CD4-positive, alpha-beta T cell treated with Interleukin-12 subunit alpha and Interleukin-12 subunit beta, for 1 hour (primary cell): ENCODE data around the gene FOXL3.
"Not testable (repeated sequence)": the region's sequence is repeated elsewhere in the genome, so short reads cannot be mapped to it uniquely, and the experiment has no call there.

ENCODE experiments used
- DNase-seq: peaks from one replicate; pipeline ENCODE4 v3.0.0-alpha.2; 2020

Gene FOXL3

GRCh38 chr7:326809-327232 is 36.9 kb downstream of the FOXL3 start:
- DNase-seq, result no peak

DNA sequence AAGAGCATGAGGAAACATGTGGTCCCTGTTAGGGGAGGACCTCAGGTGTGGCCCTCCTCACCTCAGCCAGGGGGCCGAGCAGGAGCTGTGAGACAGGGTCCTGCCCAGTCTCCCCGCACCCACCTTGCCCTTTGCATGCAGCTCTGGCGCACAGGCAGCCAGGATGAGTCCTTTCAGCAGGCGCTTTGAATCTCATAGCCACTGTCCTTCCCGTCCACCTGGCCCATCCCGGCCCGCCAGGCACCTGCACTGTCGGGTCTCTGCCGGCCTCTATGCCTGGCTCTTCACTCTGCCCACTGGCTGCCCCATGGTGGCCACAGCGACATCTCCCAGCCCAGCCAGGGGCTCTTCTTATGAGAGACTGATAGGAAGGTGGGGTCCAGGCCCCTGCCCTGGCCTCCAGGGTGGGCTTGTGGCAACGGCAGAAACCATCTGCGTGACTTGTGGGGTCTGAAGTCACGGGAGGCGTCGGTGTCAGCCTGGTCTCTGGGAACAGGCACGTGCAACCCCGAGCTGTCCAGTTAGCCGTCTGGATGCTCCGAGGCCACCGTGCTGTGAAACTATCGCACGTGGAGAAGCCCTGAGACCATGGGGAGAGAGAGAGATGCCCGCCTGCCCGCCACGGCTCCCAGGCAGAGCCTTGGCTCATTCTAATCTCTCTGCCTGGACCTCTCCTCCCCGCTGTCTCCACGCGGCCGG is 37.4 kb downstream of the FOXL3 start:
- no peak for DNase-seq

DNA sequence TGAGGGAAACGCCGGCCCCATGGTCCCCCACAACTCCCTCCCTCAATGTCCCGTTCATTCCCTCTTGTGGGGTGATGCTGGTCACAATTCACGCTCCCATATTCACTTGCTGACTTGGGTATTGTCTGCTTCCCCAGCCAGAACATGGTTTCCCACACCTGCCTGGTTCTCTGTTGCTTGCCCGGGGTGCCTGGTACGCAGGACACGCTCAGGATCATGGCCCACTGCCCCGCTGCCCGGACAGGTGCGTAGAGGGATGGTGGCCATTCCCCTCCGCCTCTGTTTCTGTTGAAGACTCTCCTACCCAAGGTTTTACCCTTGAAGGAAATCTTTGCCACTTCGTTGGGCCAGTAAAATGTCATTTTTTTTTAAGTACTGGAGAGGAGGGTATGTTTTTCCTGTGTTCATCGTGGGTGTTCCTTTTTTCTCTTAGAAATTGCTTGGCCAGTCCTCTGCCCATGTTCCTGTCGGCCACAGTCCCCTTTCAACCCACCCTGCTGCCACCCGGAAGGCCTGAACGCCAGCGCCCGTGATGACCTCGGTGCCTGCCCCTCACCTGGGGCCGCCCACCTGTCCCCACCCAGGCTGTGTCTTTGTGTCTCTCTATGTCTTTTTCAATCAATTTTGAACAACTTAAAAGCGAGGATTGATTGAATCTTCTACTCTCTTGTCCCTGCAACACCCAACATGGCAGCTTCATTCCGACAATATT is 38.2 kb downstream of the FOXL3 start:
- DNase-seq, result no peak

GRCh38 chr7:329691-330281 is 39.8 kb downstream of the FOXL3 start:
- no peak for DNase-seq

GRCh38 chr7:330511-331230 is 40.7 kb downstream of the FOXL3 start:
- DNase-seq, result no peak

DNA sequence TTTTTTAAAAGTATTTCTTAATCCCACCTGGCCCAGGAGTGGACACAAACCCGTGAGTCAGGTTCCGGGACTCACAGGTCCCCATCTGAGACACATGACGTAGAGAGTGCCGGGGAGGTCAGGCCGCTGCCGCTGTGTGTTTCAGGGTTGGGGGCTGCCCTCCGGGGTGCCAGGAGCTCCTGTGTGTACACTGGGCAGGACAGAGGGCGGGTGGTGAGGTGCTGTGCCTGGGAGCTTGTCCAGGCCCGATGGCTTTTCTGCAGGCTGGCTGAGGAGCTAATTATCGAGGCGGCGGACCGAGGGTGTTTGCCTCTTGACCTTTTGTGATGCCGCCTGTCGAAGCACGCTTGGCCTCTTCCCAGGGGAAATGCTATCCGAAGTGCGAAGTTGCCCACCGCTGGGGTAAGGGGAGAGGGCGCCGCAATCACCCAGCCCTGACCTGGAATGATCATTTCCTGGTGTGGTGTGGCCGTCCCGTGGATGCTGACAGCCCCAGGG is 42.1 kb downstream of the FOXL3 start:
- DNase-seq, result no peak

DNA sequence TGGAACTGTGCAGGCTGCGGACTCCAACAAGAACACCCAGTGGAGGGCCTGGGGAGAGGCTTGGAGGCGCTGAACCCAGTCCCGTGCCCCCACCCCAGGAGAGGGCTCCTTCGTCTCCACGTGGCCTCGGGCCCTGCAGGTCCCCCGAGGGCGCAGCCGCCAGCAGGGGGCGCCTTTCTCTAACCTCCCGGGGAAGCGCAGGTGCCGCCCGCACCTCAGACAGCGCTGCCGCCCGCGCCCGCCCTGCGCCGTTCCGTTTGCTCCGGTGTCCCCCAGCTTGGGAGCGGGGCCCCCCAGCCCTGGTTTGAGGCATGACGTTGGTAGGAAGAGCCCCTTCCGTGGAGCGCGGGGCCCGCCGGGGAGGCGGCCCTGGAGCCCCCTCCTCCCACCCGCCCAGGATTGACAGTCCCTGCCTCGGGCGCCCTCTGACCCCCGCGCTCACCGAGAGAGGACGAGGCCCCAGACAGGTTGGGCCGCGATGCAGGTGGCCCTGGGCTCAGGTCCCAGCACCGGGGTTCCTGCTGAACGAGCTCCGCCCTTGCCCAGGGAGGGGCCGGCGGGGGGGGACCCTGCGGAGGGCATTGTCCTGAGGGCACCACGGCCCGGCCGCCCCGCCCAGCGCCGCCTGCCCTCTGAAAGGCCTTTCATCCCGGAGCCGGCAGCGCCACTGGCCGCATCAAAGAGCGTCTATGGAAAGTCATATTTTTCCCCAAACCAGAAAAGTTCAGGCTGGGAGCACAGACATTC is 42.8 kb downstream of the FOXL3 start:
- peak; percentile 86 for DNase-seq

- DNase-seq, result no peak
These were observed 43.4 kb downstream of the FOXL3 start for GRCh38 chr7:333393-333764.

GRCh38 chr7:334618-335357 is 44.8 kb downstream of the FOXL3 start:
- DNase-seq, result no peak

DNA sequence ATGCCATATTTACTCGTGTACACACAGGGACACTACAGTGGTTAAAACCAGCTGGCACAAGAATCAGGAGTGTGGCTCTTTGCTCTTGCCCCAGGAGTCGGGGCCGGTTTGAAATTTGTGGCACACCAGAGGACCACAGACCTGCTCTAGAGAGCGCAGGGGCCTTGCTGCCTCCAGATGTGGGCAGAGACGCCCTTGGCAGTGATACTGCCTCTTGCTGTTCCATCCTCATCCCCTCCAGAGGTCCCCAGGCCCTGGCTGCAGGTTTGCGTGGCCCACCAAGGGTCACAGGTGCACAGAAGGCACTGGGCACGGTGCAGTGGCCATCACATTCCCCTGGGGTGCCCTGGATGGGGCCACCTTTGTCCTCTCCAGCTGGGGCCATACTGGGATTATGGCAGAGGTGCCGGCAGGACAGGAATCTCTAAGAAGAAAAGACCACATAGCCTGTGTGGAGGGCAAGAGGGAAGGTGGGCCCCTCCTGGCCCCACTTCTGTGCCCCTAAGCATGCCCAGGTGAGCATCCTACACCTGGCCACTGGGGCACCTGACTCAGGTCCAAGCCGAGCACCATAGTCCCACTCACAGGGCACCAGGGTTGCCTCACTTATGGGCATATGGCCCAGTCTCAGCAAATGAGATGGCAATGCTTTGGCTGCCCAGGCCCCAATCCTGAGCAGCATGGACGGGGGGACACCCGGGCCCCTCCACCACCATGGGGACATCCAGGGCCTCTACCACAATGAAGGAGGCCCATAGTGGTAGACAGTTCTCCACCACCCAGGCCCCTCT is 45.6 kb downstream of the FOXL3 start:
- no peak for DNase-seq

DNA sequence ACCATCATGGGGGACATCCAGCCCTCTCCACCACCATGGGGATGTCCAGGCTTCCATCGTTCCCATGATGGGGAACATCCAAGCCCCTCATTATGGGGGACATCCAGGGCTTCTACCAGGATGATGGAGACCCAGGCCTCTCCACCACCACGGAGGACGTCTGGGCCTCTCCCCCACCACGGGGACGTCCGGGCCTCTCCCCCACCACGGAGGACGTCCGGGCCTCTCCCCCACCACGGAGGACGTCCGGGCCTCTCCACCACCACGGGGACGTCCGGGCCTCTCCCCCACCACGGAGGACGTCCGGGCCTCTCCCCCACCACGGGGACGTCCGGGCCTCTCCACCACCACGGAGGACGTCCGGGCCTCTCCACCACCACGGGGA is 46.2 kb downstream of the FOXL3 start:
- DNase-seq, result not testable (repeated sequence)

- no peak for DNase-seq
These were observed 47.0 kb downstream of the FOXL3 start for GRCh38 chr7:336810-337566.

DNA sequence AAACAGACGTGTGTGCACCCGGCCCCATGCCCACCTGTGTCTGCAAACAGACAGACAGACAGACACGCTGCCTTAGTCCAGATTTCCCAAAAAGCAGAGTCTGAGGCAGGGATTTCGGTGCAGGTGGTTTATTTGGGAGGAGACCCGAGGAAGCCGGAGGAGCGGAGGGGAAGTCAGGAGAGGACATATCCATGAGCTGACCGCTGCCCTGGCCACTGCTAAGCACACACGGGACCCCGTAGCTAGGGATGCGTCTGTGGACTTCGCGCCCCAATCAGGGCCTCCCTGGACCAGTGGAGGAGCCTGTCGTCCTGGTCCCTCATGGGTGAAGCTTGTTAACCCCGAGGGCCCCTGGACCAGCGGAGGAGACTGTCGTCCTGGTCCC is 47.6 kb downstream of the FOXL3 start:
- DNase-seq, result no peak

DNA sequence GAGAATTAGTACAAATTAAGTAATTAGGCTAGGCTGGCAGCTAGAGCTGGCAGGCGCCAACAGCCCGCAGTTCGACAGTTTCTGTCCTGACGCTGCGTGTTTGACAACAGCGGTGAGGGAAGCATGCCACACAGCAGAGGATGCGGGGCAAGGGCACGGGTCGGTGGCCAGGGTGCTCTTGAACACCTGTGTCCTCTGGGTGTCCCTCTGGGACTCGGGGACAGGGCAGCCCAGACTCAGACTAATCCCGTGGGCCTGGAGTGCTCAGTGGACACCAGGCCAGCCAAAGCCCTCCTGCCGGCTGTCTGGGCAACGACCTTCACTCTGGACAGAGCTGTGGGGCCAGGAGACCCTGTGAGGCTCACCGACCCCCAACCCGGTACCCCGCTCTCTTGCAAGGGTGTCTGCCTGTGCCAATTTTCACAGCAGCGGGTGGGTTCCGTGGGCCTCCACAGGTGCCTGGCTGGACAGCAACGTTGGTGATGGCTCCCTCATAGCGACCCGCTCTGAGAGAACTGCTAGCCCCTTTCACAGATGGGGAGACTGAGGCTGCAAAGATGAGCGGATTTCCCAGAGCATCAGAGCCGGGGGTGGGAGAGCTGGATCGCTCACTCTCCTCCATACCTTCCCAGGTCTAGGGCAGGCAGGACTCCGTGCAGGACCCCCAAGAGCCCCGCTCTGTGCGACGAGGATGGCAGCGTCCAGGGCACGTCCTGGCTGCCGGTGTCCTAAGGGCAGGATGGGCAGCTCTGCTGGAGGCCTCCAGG is 48.5 kb downstream of the FOXL3 start:
- no peak for DNase-seq

DNA sequence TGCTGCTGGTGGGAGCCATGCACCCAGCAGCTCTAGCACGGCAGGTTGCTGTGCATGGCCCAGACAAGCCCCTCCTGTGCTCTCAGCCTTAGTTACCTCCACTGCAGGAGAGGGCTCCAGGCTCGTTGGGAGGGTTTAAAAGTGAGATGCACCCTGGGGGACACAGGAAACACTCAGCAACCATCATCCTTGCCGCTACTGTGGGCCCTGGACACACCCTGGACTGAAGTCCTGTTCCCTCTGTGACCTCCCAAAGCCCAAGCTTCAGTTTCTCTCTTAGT is 49.0 kb downstream of the FOXL3 start:
- DNase-seq, result no peak

GRCh38 chr7:339696-340095 is 49.7 kb downstream of the FOXL3 start:
- DNase-seq, result no peak

- no peak for DNase-seq
These were observed 50.4 kb downstream of the FOXL3 start for GRCh38 chr7:340200-340937.
